Ishikawa (cell line): ENCODE data around the gene LYSMD1.

Experiments used
- CEBPB ChIP-seq: IDR thresholded peaks from 2 replicates; pipeline ENCODE4 v1.6.1; 2012
- CREB1 ChIP-seq: IDR thresholded peaks from 2 replicates; pipeline ENCODE4 v1.6.1; 2012; ENCODE audit warnings: low read depth
- EGR1 ChIP-seq: IDR thresholded peaks from 2 replicates; pipeline ENCODE4 v1.6.1; 2012
- EP300 ChIP-seq: IDR thresholded peaks from 2 replicates; pipeline ENCODE4 v1.6.1; 2012; ENCODE audit warnings: borderline replicate concordance
- FOXM1 ChIP-seq: IDR thresholded peaks from 2 replicates; pipeline ENCODE4 v1.6.1; 2012; ENCODE audit warnings: low read depth, borderline replicate concordance
- MAX ChIP-seq: IDR thresholded peaks from 2 replicates; pipeline ENCODE4 v1.6.1; 2012
- NFIC ChIP-seq: IDR thresholded peaks from 2 replicates; pipeline ENCODE4 v1.6.1; 2012
- RAD21 ChIP-seq: IDR thresholded peaks from 2 replicates; pipeline ENCODE4 v1.6.1; 2012; ENCODE audit warnings: low read depth
- REST ChIP-seq: IDR thresholded peaks from 2 replicates; pipeline ENCODE4 v1.6.1; 2012; ENCODE audit warnings: low read depth, mild to moderate bottlenecking
- TAF1 ChIP-seq: IDR thresholded peaks from 2 replicates; pipeline ENCODE4 v1.6.1; 2012; ENCODE audit warnings: low read depth, mild to moderate bottlenecking
- TCF12 ChIP-seq: IDR thresholded peaks from 2 replicates; pipeline ENCODE4 v1.6.1; 2012; ENCODE audit warnings: low read depth
- TEAD4 ChIP-seq: IDR thresholded peaks from 2 replicates; pipeline ENCODE4 v1.6.1; 2012
- USF1 ChIP-seq: IDR thresholded peaks from 2 replicates; pipeline ENCODE4 v1.6.1; 2012
- YY1 ChIP-seq: IDR thresholded peaks from 2 replicates; pipeline ENCODE4 v1.6.1; 2012; ENCODE audit warnings: low read depth
- ZBTB7A ChIP-seq: IDR thresholded peaks from 2 replicates; pipeline ENCODE4 v1.6.1; 2012; ENCODE audit warnings: low read depth

The LYSMD1 gene

GRCh38 chr1:151165281-151165737, 393 bp downstream of the LYSMD1 start:
- no peak for TF ChIP-seq RAD21
- no peak for TF ChIP-seq FOXM1
- TF ChIP-seq REST = no peak
- no peak for TF ChIP-seq TAF1
- TF ChIP-seq MAX = no peak
- TF ChIP-seq ZBTB7A = no peak
- no peak for TF ChIP-seq EGR1
- no peak for TF ChIP-seq USF1
- no peak for TF ChIP-seq CREB1
- TF ChIP-seq YY1 = no peak
- no peak for TF ChIP-seq TCF12
- TF ChIP-seq TEAD4 = no peak
- TF ChIP-seq EP300 = no peak
- no peak for TF ChIP-seq CEBPB
- TF ChIP-seq NFIC = no peak

GRCh38 chr1:151164732-151165280, 896 bp downstream of the LYSMD1 start:
- no peak for TF ChIP-seq MAX
- TF ChIP-seq CREB1 = no peak
- TF ChIP-seq ZBTB7A = no peak
- TF ChIP-seq FOXM1 = no peak
- TF ChIP-seq EP300 = no peak
- no peak for TF ChIP-seq TEAD4
- TF ChIP-seq TCF12 = no peak
- TF ChIP-seq EGR1 = no peak
- TF ChIP-seq REST = no peak
- no peak for TF ChIP-seq RAD21
- no peak for TF ChIP-seq YY1
- TF ChIP-seq CEBPB = no peak
- TF ChIP-seq NFIC = no peak
- no peak for TF ChIP-seq USF1
- no peak for TF ChIP-seq TAF1

- no peak for TF ChIP-seq CEBPB
- no peak for TF ChIP-seq NFIC
- TF ChIP-seq TEAD4 = no peak
- TF ChIP-seq MAX = no peak
- no peak for TF ChIP-seq EP300
- no peak for TF ChIP-seq REST
- no peak for TF ChIP-seq RAD21
- no peak for TF ChIP-seq EGR1
Observed at GRCh38 chr1:151159373-151159772, 6.3 kb downstream of the LYSMD1 start.

- no peak for TF ChIP-seq YY1
- no peak for TF ChIP-seq CREB1
- TF ChIP-seq NFIC = no peak
- TF ChIP-seq CEBPB = no peak
- no peak for TF ChIP-seq EGR1
- TF ChIP-seq EP300 = no peak
- TF ChIP-seq RAD21 = no peak
Observed at GRCh38 chr1:151158751-151159251, 6.9 kb downstream of the LYSMD1 start.
